GM12878 (cell line): Measurements from ENCODE around the gene TK1.

Source experiments
- BACH1 ChIP-seq: fragments of 450-650 bp; IDR thresholded peaks from 2 replicates; pipeline ENCODE4 v1.6.1; 2017; ENCODE audit warnings: mild to moderate bottlenecking, borderline replicate concordance
- CHD1 ChIP-seq: IDR thresholded peaks from 2 replicates; pipeline ENCODE4 v1.6.1; 2012; ENCODE audit warnings: low read depth, low read length, improper control_type of control experiment
- CHD4 ChIP-seq: fragments of 200-600 bp; sonication (generic); IDR thresholded peaks from 2 replicates; pipeline ENCODE4 v1.6.1; 2016; ENCODE audit warnings: mild to moderate bottlenecking
- CTCF ChIP-seq, 3 experiments: IDR thresholded peaks in 2 of 3; conservative IDR thresholded peaks in 1 of 3; 2 replicates each; pipeline ENCODE4 v1.5.1; 2011; ENCODE audit warnings: low read depth in 3 of 3, low read length in 3 of 3, mild to moderate bottlenecking in 3 of 3, control low read depth in 2 of 3, moderate library complexity in 2 of 3, inconsistent platforms in 1 of 3, mixed read lengths in 1 of 3; ENCODE audit not compliant: control insufficient read depth in 2 of 3, insufficient read depth in 1 of 3; ENCODE audit errors: extremely low read depth in 1 of 3
- EZH2 ChIP-seq: IDR thresholded peaks from 2 replicates; pipeline ENCODE4 v1.6.1; 2012; ENCODE audit warnings: low read depth, mild to moderate bottlenecking, control low read depth, inconsistent platforms, low read length, borderline replicate concordance; ENCODE audit not compliant: control insufficient read depth
- IRF3 ChIP-seq: fragments of 450-650 bp; IDR thresholded peaks from 2 replicates; pipeline ENCODE4 v1.6.1; 2014; ENCODE audit warnings: mild to moderate bottlenecking
- JUNB ChIP-seq: IDR thresholded peaks from 2 replicates; pipeline ENCODE4 v1.6.1; 2016; ENCODE audit warnings: antibody characterized with exemption, mild to moderate bottlenecking
- NR2C1 ChIP-seq: fragments of 450-650 bp; IDR thresholded peaks from 2 replicates; pipeline ENCODE4 v1.6.1; 2017; ENCODE audit warnings: antibody characterized with exemption, mild to moderate bottlenecking, moderate library complexity
- POLR2A ChIP-seq: IDR thresholded peaks from 2 replicates; pipeline ENCODE4 v1.6.1; 2011; ENCODE audit warnings: low read depth, mild to moderate bottlenecking, low read length
- RAD21 ChIP-seq: IDR thresholded peaks from 2 replicates; pipeline ENCODE4 v1.6.1; 2011; ENCODE audit warnings: mild to moderate bottlenecking, low read depth, low read length, moderate library complexity; ENCODE audit not compliant: insufficient read depth
- RBBP5 ChIP-seq: fragments of 200-600 bp; sonication (generic); conservative IDR thresholded peaks from 2 replicates; pipeline ENCODE4 v1.6.1; 2016
- TBL1XR1 ChIP-seq: IDR thresholded peaks from 2 replicates; pipeline ENCODE4 v1.6.1; 2012; ENCODE audit warnings: low read depth, low read length, improper control_type of control experiment

GRCh38 chr17:78131172-78132083 lies 55.4 kb downstream of the TK1 start:
- no peak for TF ChIP-seq EZH2
- no peak for TF ChIP-seq NR2C1
- no peak for TF ChIP-seq TBL1XR1
- TF ChIP-seq JUNB = no peak
- no peak for TF ChIP-seq CHD4
- TF ChIP-seq BACH1 = no peak; the same call in 1 of the 2 replicates
- TF ChIP-seq CHD1 = no peak
- TF ChIP-seq RBBP5 = no peak
- peak; percentile 0 for TF ChIP-seq POLR2A
- no peak for TF ChIP-seq RAD21
- TF ChIP-seq CTCF (IDR thresholded peaks at IDR 0.05 in 2 of 3, conservative IDR thresholded peaks at IDR 0.05 in 1 of 3; ENCODE audit: control insufficient read depth in 2 of 3, extremely low read depth in 1 of 3, insufficient read depth in 1 of 3, low read depth in 3 of 3, low read length in 3 of 3) = no peak
- no peak for TF ChIP-seq IRF3
